ENCODE measurements around the gene RNU2-1. TPM values are rescaled to one million over a fixed set of nuclear protein-coding genes. Genes with fewer than 3 reads are reported as not detected.

RNU2-1 gene
- total and polyA plus RNA-seq, 2 of the 13 experiments (the other 11 are each of a cell fraction or from before 2014, with no cell fraction given) = not detected

DNA sequence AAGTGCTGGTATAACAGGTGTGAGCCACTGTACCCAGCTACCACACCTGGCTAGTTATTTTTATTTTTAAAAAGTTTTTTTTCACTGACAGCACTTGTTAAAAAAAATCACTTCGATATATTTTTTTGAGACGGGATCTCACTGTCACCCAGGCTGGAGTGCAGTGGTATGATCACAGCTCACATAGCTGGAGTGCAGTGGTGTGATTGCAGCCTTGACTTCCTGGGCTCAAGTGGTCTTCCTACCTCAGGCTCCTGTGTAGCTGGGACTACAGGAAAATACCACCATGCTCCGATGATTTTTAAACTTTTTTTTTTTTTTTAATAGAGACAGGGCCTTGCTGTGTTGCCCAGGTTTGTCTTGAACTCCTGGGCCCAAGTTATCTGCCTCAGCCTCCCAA is 49.9 kb downstream of the RNU2-1 start (continued):
- TF ChIP-seq, protein P1, sequence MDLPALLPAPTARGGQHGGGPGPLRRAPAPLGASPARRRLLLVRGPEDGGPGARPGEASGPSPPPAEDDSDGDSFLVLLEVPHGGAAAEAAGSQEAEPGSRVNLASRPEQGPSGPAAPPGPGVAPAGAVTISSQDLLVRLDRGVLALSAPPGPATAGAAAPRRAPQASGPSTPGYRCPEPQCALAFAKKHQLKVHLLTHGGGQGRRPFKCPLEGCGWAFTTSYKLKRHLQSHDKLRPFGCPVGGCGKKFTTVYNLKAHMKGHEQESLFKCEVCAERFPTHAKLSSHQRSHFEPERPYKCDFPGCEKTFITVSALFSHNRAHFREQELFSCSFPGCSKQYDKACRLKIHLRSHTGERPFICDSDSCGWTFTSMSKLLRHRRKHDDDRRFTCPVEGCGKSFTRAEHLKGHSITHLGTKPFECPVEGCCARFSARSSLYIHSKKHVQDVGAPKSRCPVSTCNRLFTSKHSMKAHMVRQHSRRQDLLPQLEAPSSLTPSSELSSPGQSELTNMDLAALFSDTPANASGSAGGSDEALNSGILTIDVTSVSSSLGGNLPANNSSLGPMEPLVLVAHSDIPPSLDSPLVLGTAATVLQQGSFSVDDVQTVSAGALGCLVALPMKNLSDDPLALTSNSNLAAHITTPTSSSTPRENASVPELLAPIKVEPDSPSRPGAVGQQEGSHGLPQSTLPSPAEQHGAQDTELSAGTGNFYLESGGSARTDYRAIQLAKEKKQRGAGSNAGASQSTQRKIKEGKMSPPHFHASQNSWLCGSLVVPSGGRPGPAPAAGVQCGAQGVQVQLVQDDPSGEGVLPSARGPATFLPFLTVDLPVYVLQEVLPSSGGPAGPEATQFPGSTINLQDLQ (CRISPR knock-in tag; IDR thresholded peaks at IDR 0.05) = no peak
- TF ChIP-seq FOXJ3 (CRISPR knock-in tag; IDR thresholded peaks at IDR 0.05; ENCODE audit: borderline replicate concordance) (no peak), U2AF1 (optimal IDR thresholded peaks at IDR 0.05; ENCODE audit: low read depth, low read length) (no peak), SOX13 (IDR thresholded peaks at IDR 0.05) (no peak), SOX13 (CRISPR knock-in tag; conservative IDR thresholded peaks at IDR 0.05 in 1 of 2, IDR thresholded peaks at IDR 0.05 in 1 of 2) (no peak), ZNF101 (CRISPR knock-in tag; IDR thresholded peaks at IDR 0.05; ENCODE audit: borderline replicate concordance, low read depth) (no peak)
- TF ChIP-seq, protein P2, sequence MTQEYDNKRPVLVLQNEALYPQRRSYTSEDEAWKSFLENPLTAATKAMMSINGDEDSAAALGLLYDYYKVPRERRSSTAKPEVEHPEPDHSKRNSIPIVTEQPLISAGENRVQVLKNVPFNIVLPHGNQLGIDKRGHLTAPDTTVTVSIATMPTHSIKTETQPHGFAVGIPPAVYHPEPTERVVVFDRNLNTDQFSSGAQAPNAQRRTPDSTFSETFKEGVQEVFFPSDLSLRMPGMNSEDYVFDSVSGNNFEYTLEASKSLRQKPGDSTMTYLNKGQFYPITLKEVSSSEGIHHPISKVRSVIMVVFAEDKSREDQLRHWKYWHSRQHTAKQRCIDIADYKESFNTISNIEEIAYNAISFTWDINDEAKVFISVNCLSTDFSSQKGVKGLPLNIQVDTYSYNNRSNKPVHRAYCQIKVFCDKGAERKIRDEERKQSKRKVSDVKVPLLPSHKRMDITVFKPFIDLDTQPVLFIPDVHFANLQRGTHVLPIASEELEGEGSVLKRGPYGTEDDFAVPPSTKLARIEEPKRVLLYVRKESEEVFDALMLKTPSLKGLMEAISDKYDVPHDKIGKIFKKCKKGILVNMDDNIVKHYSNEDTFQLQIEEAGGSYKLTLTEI (CRISPR knock-in tag; conservative IDR thresholded peaks at IDR 0.05) = no peak
- TF ChIP-seq, protein P3, sequence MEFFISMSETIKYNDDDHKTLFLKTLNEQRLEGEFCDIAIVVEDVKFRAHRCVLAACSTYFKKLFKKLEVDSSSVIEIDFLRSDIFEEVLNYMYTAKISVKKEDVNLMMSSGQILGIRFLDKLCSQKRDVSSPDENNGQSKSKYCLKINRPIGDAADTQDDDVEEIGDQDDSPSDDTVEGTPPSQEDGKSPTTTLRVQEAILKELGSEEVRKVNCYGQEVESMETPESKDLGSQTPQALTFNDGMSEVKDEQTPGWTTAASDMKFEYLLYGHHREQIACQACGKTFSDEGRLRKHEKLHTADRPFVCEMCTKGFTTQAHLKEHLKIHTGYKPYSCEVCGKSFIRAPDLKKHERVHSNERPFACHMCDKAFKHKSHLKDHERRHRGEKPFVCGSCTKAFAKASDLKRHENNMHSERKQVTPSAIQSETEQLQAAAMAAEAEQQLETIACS (CRISPR knock-in tag; IDR thresholded peaks at IDR 0.05) = no peak
- TF ChIP-seq, protein P4, sequence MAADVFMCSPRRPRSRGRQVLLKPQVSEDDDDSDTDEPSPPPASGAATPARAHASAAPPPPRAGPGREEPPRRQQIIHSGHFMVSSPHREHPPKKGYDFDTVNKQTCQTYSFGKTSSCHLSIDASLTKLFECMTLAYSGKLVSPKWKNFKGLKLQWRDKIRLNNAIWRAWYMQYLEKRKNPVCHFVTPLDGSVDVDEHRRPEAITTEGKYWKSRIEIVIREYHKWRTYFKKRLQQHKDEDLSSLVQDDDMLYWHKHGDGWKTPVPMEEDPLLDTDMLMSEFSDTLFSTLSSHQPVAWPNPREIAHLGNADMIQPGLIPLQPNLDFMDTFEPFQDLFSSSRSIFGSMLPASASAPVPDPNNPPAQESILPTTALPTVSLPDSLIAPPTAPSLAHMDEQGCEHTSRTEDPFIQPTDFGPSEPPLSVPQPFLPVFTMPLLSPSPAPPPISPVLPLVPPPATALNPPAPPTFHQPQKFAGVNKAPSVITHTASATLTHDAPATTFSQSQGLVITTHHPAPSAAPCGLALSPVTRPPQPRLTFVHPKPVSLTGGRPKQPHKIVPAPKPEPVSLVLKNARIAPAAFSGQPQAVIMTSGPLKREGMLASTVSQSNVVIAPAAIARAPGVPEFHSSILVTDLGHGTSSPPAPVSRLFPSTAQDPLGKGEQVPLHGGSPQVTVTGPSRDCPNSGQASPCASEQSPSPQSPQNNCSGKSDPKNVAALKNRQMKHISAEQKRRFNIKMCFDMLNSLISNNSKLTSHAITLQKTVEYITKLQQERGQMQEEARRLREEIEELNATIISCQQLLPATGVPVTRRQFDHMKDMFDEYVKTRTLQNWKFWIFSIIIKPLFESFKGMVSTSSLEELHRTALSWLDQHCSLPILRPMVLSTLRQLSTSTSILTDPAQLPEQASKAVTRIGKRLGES (CRISPR knock-in tag; IDR thresholded peaks at IDR 0.05; ENCODE audit: borderline replicate concordance) = no peak

Small RNA genes lying within 50 kb of the gene (small RNA-seq; reads per million reads assigned to genes)
- 0 reads per million in 3 experiments for gene RF00004 (ENCODE audit: insufficient read depth in 2 of 3, insufficient read length in 3 of 3, low read depth in 2 of 3, low replicate concordance in 1 of 3)
- gene RNU2-1 (ENCODE audit: insufficient read depth in 2 of 3, insufficient read length in 3 of 3, low read depth in 2 of 3, low replicate concordance in 1 of 3) = 0 reads per million in 3 experiments

Other genes starting within 250 kb of the RNU2-1 start
- 1,585 and 1,854 TPM in 2 replicates for gene RPL27, start 235.6 kb downstream of the RNU2-1 start, total RNA-seq (2016; rRNA removed; fragmentation: Illumina TruSeq; extraction: Trizol)
- 5,537 and 5,840 TPM in 2 replicates for gene RPL27, start 235.6 kb downstream of the RNU2-1 start, polyA plus RNA-seq (2011; rRNA removed)
- gene IFI35, start 227.2 kb downstream of the RNU2-1 start, total RNA-seq (2016; rRNA removed; fragmentation: Illumina TruSeq; extraction: Trizol) = 38.1 and 40.2 TPM in 2 replicates
- gene IFI35, start 227.2 kb downstream of the RNU2-1 start, polyA plus RNA-seq (2011; rRNA removed) = 28.9 and 33.5 TPM in 2 replicates
- gene VAT1, start 211.6 kb downstream of the RNU2-1 start, total RNA-seq (2016; rRNA removed; fragmentation: Illumina TruSeq; extraction: Trizol) = 143 TPM in 2 replicates
- 197 and 205 TPM in 2 replicates for gene VAT1, start 211.6 kb downstream of the RNU2-1 start, polyA plus RNA-seq (2011; rRNA removed)
- gene RND2, start 208.7 kb downstream of the RNU2-1 start, total RNA-seq (2016; rRNA removed; fragmentation: Illumina TruSeq; extraction: Trizol) = 0.11 TPM in 2 replicates
- gene RND2, start 208.7 kb downstream of the RNU2-1 start, polyA plus RNA-seq (2011; rRNA removed) = 0.04 and 0.05 TPM in 2 replicates
- gene BRCA1, start 108.6 kb downstream of the RNU2-1 start, total RNA-seq (2016; rRNA removed; fragmentation: Illumina TruSeq; extraction: Trizol) = 37.5 and 56.0 TPM in 2 replicates
- 11.7 and 13.3 TPM in 2 replicates for gene BRCA1, start 108.6 kb downstream of the RNU2-1 start, polyA plus RNA-seq (2011; rRNA removed)
- 51.7 and 79.0 TPM in 2 replicates for gene NBR1, start 62.8 kb downstream of the RNU2-1 start, total RNA-seq (2016; rRNA removed; fragmentation: Illumina TruSeq; extraction: Trizol)
- 102 and 121 TPM in 2 replicates for gene NBR1, start 62.8 kb downstream of the RNU2-1 start, polyA plus RNA-seq (2011; rRNA removed)
- 7.3 and 16.9 TPM in 2 replicates for gene TMEM106A, start 22.1 kb downstream of the RNU2-1 start, total RNA-seq (2016; rRNA removed; fragmentation: Illumina TruSeq; extraction: Trizol)
- gene TMEM106A, start 22.1 kb downstream of the RNU2-1 start, polyA plus RNA-seq (2011; rRNA removed) = 34.9 and 35.9 TPM in 2 replicates
- gene CCDC200, start 5.4 kb downstream of the RNU2-1 start, total RNA-seq (2016; rRNA removed; fragmentation: Illumina TruSeq; extraction: Trizol) = not detected in 2 replicates
- gene CCDC200, start 5.4 kb downstream of the RNU2-1 start, polyA plus RNA-seq (2011; rRNA removed) = not detected in 2 replicates
- gene ARL4D, start 165.0 kb upstream of the RNU2-1 start, total RNA-seq (2016; rRNA removed; fragmentation: Illumina TruSeq; extraction: Trizol) = 9.0 and 9.5 TPM in 2 replicates
- gene ARL4D, start 165.0 kb upstream of the RNU2-1 start, polyA plus RNA-seq (2011; rRNA removed) = 25.9 and 40.6 TPM in 2 replicates
- gene DHX8, start 250.0 kb upstream of the RNU2-1 start, total RNA-seq (2016; rRNA removed; fragmentation: Illumina TruSeq; extraction: Trizol) = 48.9 and 66.9 TPM in 2 replicates
- 23.6 and 24.8 TPM in 2 replicates for gene DHX8, start 250.0 kb upstream of the RNU2-1 start, polyA plus RNA-seq (2011; rRNA removed)